ENCODE measurements around the gene CDC37L1. TPM values are rescaled to one million over a fixed set of nuclear protein-coding genes. Genes with fewer than 3 reads are reported as not detected.
A peak's percentile ranks its signal among the peaks of the same experiment; 100 is the strongest.
"Not testable (repeated sequence)": the region's sequence is repeated elsewhere in the genome, so short reads cannot be mapped to it uniquely, and the experiment has no call there.

CDC37L1 gene
- total RNA-seq, 2 experiments from 2014 or later, result 13.7 to 14.5 TPM

DNA sequence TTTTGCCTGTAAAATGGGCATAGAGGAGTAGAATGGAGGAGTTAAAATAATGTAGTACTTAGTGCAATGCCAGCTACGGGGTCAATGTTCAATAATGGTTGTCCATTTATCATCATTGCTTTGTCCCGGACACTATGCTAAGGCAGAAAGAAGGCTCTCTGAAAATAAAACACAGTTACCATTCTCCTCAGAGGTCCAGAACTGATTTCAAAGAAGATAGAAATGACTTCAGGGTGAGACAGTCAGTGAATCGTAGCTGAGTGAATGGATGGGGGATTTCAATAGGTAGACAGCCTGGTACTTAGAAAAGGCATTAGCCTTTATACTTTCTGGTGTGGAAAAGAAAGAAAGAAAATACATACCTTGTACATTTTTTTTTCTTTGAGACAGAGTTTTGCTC lies 62.9 kb downstream of the CDC37L1 start:
- Mint-ChIP-seq H3K9me3 (peaks cover 1% of the 10 kb centered on the region), H3K36me3 (ENCODE audit: low read depth) (peaks cover 11% of the 10 kb centered on the region), H3K4me1 (ENCODE audit: low read depth) (peaks cover 62% of the 10 kb centered on the region), H3K4me3 (peak overlapping the region; percentile 91), H3K27ac (peak overlapping the region; percentile 83), H3K27me3 (ENCODE audit: low read depth) (no peaks in the 10 kb centered on the region)
- no peak for DNase-seq
- intact Hi-C loops (cut with micrococcal nuclease), result loop anchor here (5.0 to 10.0 kb wide), 4 partner anchors 360 to 1023 kb away; no protein-coding TSS in a partner anchor
- CTCF ChIA-PET, result interaction anchor here (1.1 to 1.2 kb wide), 3 partner anchors 11 to 63 kb away, joined by 4 to 5 read pairs (median 5); partner anchors contain the start of gene CDC37L1

GRCh38 chr9:4743131-4743875 lies 63.9 kb downstream of the CDC37L1 start:
- Mint-ChIP-seq H3K27ac (peak overlapping the region; percentile 83), H3K4me3 (peak overlapping the region; percentile 91), H3K9me3 (peaks cover 1% of the 10 kb centered on the region), H3K27me3 (ENCODE audit: low read depth) (no peaks in the 10 kb centered on the region), H3K36me3 (ENCODE audit: low read depth) (peaks cover 10% of the 10 kb centered on the region), H3K4me1 (ENCODE audit: low read depth) (peaks cover 62% of the 10 kb centered on the region)
- intact Hi-C loops (cut with micrococcal nuclease), result loop anchor here (5.0 to 10.0 kb wide), 4 partner anchors 361 to 1021 kb away; no protein-coding TSS in a partner anchor
- CTCF ChIA-PET, result interaction anchor here (0.7 to 1.2 kb wide), 3 partner anchors 16 to 384 kb away, joined by 3 to 5 read pairs (median 4); partner anchors contain the start of gene CDC37L1
- no peak for DNase-seq

DNA sequence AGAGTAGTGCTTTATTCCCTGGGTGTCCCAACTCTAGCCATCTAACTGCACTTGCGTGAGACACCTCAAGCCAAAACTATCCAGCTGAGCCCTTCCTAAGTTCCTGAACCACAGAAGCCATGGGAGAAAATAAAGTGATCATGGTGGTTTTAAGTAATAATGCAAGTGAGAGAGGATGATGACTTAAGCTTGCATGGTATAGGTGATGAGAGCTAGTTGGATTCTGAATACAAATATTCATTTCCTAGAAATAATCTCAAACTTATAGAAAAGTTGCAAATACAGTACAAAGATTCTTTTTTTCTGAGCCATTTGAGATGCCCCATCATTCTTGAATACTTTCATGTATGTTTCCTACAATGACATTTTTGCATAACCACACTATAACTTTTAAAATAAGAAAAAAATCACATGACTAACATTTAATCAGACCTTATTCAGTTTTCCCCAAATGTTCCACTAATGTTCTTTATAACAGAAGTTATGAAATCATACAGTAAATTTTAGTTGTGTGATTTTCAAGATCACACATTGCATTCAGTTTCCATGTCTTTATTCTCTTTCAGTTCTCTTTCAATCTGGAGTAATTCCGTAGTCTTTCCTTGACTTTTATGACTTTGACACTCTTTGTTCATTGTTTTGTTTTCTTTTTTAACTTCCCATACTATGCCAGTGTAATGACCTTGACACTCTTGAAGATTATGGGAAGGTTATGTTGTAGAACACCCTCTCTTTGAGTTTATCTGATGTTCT lies 67.1 kb downstream of the CDC37L1 start:
- H3K27ac Mint-ChIP-seq, result peak overlapping the region; percentile 75
- no peak overlapping the region for H3K4me3 Mint-ChIP-seq
- CTCF ChIA-PET, result interaction anchor here (0.7 to 6.9 kb wide), 5 partner anchors 15 to 363 kb away, joined by 3 to 48 read pairs (median 3); no protein-coding TSS in a partner anchor
- H3K36me3 Mint-ChIP-seq (ENCODE audit: low read depth), result peaks cover 2% of the 10 kb centered on the region
- no peaks in the 10 kb centered on the region for H3K27me3 Mint-ChIP-seq (ENCODE audit: low read depth)
- intact Hi-C loops (cut with micrococcal nuclease), result loop anchor here (1.0 to 10.0 kb wide), 9 partner anchors 78 to 1018 kb away; partner anchors contain the start of gene PLGRKT
- peaks cover 61% of the 10 kb centered on the region for H3K4me1 Mint-ChIP-seq (ENCODE audit: low read depth)
- peaks cover 1% of the 10 kb centered on the region for H3K9me3 Mint-ChIP-seq
- DNase-seq, result peak; percentile 23

GRCh38 chr9:4748612-4749011 lies 69.2 kb downstream of the CDC37L1 start:
- intact Hi-C loops (cut with micrococcal nuclease), result loop anchor here (10.0 kb wide), 2 partner anchors 836 to 1016 kb away; no protein-coding TSS in a partner anchor
- Mint-ChIP-seq H3K9me3 (peaks cover 1% of the 10 kb centered on the region), H3K4me1 (ENCODE audit: low read depth) (peaks cover 46% of the 10 kb centered on the region)

DNA sequence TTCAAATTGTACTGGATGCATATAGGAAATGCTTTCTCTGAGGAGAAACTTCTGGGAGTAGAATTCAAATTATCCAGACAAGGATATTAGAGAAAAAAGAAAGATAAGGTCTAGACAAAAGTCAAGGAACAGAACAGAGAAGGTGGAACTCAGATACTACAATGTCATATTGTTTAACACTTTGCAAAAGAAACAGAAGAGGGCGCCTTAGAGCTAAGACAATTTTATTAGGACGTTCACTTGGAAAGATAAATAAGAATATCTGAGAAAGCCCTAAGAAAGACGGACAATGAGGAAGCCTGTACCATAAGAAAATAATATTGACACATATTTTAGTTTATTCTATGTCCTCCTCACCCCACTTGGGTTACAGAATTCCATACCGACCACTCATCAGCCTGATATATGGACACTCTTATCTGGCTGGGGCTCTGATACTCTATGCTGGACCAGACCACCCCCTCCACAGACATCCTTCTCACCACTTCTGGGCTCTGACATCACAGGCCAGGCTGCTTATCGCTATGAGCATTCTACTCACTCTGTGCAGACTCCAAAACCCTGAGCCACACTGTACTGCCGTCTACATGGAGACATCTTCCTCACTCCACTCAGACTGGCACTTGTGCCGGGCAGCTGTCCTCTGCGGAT lies 70.8 kb downstream of the CDC37L1 start:
- H3K4me3 Mint-ChIP-seq, result no peak overlapping the region
- H3K4me1 Mint-ChIP-seq (ENCODE audit: low read depth), result peaks cover 34% of the 10 kb centered on the region
- H3K9me3 Mint-ChIP-seq, result no peaks in the 10 kb centered on the region
- intact Hi-C loops (cut with micrococcal nuclease), result no loop called here
- DNase-seq, result no peak
- no peak overlapping the region for H3K27ac Mint-ChIP-seq
- CTCF ChIA-PET, result interaction anchor here (0.6 to 6.9 kb wide), 8 partner anchors 11 to 637 kb away, joined by 3 to 48 read pairs (median 4); no protein-coding TSS in a partner anchor
- no peaks in the 10 kb centered on the region for H3K27me3 Mint-ChIP-seq (ENCODE audit: low read depth)
- no peaks in the 10 kb centered on the region for H3K36me3 Mint-ChIP-seq (ENCODE audit: low read depth)

More at GRCh38 chr9:4748612-4749011, 69.2 kb downstream of the CDC37L1 start:
- Mint-ChIP-seq H3K27ac (no peak overlapping the region), H3K36me3 (ENCODE audit: low read depth) (peaks cover 2% of the 10 kb centered on the region), H3K4me3 (no peak overlapping the region), H3K27me3 (ENCODE audit: low read depth) (no peaks in the 10 kb centered on the region)
- CTCF ChIA-PET, result interaction anchor here (0.6 to 6.9 kb wide), 3 partner anchors 12 to 239 kb away, joined by 3 to 48 read pairs (median 10); no protein-coding TSS in a partner anchor
- peak; percentile 22 for DNase-seq

GRCh38 chr9:4754530-4754929 lies 75.2 kb downstream of the CDC37L1 start:
- H3K4me1 Mint-ChIP-seq (ENCODE audit: low read depth); intact Hi-C loops (cut with micrococcal nuclease); H3K27me3 Mint-ChIP-seq (ENCODE audit: low read depth): not testable (repeated sequence)

GRCh38 chr9:4755026-4755609 lies 75.7 kb downstream of the CDC37L1 start:
- CTCF ChIA-PET, result interaction anchor here (0.7 to 1.6 kb wide), 5 partner anchors 11 to 233 kb away, joined by 3 read pairs; no protein-coding TSS in a partner anchor
- H3K36me3 Mint-ChIP-seq (ENCODE audit: low read depth), result no peaks in the 10 kb centered on the region
- H3K27ac Mint-ChIP-seq, result no peak overlapping the region
- no peak for DNase-seq
- no peak overlapping the region for H3K4me3 Mint-ChIP-seq
- peaks cover 2% of the 10 kb centered on the region for H3K27me3 Mint-ChIP-seq (ENCODE audit: low read depth)
- H3K4me1 Mint-ChIP-seq (ENCODE audit: low read depth), result peaks cover 3% of the 10 kb centered on the region
- no peaks in the 10 kb centered on the region for H3K9me3 Mint-ChIP-seq
- intact Hi-C loops (cut with micrococcal nuclease), result no loop called here

More at GRCh38 chr9:4754530-4754929, 75.2 kb downstream of the CDC37L1 start:
- DNase-seq; H3K27ac Mint-ChIP-seq; H3K4me3 Mint-ChIP-seq; H3K36me3 Mint-ChIP-seq (ENCODE audit: low read depth); H3K9me3 Mint-ChIP-seq: not testable (repeated sequence)
- CTCF ChIA-PET, result interaction anchor here (0.6 to 2.8 kb wide), 4 partner anchors 8 to 422 kb away, joined by 3 to 10 read pairs (median 3); no protein-coding TSS in a partner anchor

- peaks cover 3% of the 10 kb centered on the region for H3K4me1 Mint-ChIP-seq (ENCODE audit: low read depth)
- no peaks in the 10 kb centered on the region for H3K9me3 Mint-ChIP-seq
- H3K27ac Mint-ChIP-seq, result no peak overlapping the region
- H3K4me3 Mint-ChIP-seq, result no peak overlapping the region
- intact Hi-C loops (cut with micrococcal nuclease), result no loop called here
- no peaks in the 10 kb centered on the region for H3K36me3 Mint-ChIP-seq (ENCODE audit: low read depth)
- peaks cover 5% of the 10 kb centered on the region for H3K27me3 Mint-ChIP-seq (ENCODE audit: low read depth)
- no peak for DNase-seq
- CTCF ChIA-PET, result interaction anchor here (1.2 to 1.4 kb wide), 2 partner anchors 152 to 834 kb away, joined by 3 to 6 read pairs; no protein-coding TSS in a partner anchor
Observed at GRCh38 chr9:4756420-4756819, 77.1 kb downstream of the CDC37L1 start.

Other genes with a start within 250 kb of the CDC37L1 start
- gene SLC1A1, start 189.1 kb upstream of the CDC37L1 start, total RNA-seq, result not detected
- gene PLPP6, start 17.3 kb upstream of the CDC37L1 start, total RNA-seq, result 1 to 10 TPM; 4.6 to 5.3 TPM
- 1 to 10 TPM in 1 of 2 experiments, under 1 TPM in 1; 0.91 to 1.4 TPM for gene SPATA6L, start 13.1 kb upstream of the CDC37L1 start, total RNA-seq
- 10 to 100 TPM; 50.2 to 50.9 TPM for gene AK3, start 61.6 kb downstream of the CDC37L1 start, total RNA-seq
- 10 to 100 TPM; 26.9 to 30.7 TPM for gene RCL1, start 113.4 kb downstream of the CDC37L1 start, total RNA-seq

All from activated naive CD4-positive, alpha-beta T cell treated with anti-CD3 and anti-CD28 coated beads for 36 hours (primary cell).